ENCODE results near the gene PRADC1.

GRCh38 chr2:73238976-73239375 is 5.9 kb upstream of the PRADC1 start:
- TF ChIP-seq CTCF (IDR thresholded peaks at IDR 0.05 in 8 of 11, conservative IDR thresholded peaks at IDR 0.05 in 3 of 11) (no peak), POLR2A (IDR thresholded peaks at IDR 0.05) (no peak), POLR2AphosphoS5 (IDR thresholded peaks at IDR 0.05) (no peak)

Data from spleen (tissue), 7 donors.